H9 (cell line): ENCODE results near the gene NCF2. TPM values are rescaled to one million over a fixed set of nuclear protein-coding genes. Genes with fewer than 3 reads are reported as not detected.

Source experiments
- DNase-seq: peaks from one replicate; pipeline ENCODE4 v3.0.0-alpha.2; 2017
- H2AFZ ChIP-seq: one replicate; pipeline ENCODE4 v1.6.1; 2013; ENCODE audit warnings: mild to moderate bottlenecking, low read length, control low read depth, moderate library complexity
- H2AK5ac ChIP-seq: 2 replicates; pipeline ENCODE4 v1.6.1; 2013; ENCODE audit warnings: low read length, control low read depth, mixed read lengths; ENCODE audit not compliant: insufficient read length
- H2BK120ac ChIP-seq: one replicate; pipeline ENCODE4 v1.6.1; 2013; ENCODE audit warnings: low read depth, mild to moderate bottlenecking, low read length, control low read depth, inconsistent platforms; ENCODE audit not compliant: poor library complexity, severe bottlenecking
- H2BK12ac ChIP-seq: 2 replicates; pipeline ENCODE4 v1.6.1; 2013; ENCODE audit warnings: low read length, control low read depth, mixed read lengths, low read depth; ENCODE audit not compliant: insufficient read length
- H2BK15ac ChIP-seq: 2 replicates; pipeline ENCODE4 v1.6.1; 2013; ENCODE audit warnings: low read depth, low read length, control low read depth
- H2BK20ac ChIP-seq: one replicate; pipeline ENCODE4 v1.6.1; 2013; ENCODE audit warnings: low read depth, mild to moderate bottlenecking, low read length, control low read depth, inconsistent platforms; ENCODE audit not compliant: poor library complexity, severe bottlenecking
- H2BK5ac ChIP-seq: 2 replicates; pipeline ENCODE4 v1.6.1; 2013; ENCODE audit warnings: low read length, control low read depth, mixed read lengths; ENCODE audit not compliant: insufficient read length
- H3K14ac ChIP-seq: 2 replicates; pipeline ENCODE4 v1.6.1; 2013; ENCODE audit warnings: low read length, control low read depth; ENCODE audit not compliant: insufficient read depth
- H3K18ac ChIP-seq: 2 replicates; pipeline ENCODE4 v1.6.1; 2013; ENCODE audit warnings: low read depth, mild to moderate bottlenecking, mixed read lengths, low read length, control low read depth; ENCODE audit not compliant: insufficient read length
- H3K23ac ChIP-seq: 2 replicates; pipeline ENCODE4 v1.6.1; 2013; ENCODE audit warnings: low read length, control low read depth, mixed read lengths, low read depth; ENCODE audit not compliant: insufficient read length
- H3K23me2 ChIP-seq: 2 replicates; pipeline ENCODE4 v1.6.1; 2013; ENCODE audit warnings: low read depth, mild to moderate bottlenecking, mixed read lengths, low read length, control low read depth; ENCODE audit not compliant: insufficient read length, poor library complexity, severe bottlenecking
- H3K27ac ChIP-seq: 2 replicates; pipeline ENCODE4 v1.5.1; 2013; ENCODE audit warnings: low read length, control low read depth, mixed read lengths, low read depth; ENCODE audit not compliant: insufficient read length
- H3K27me3 ChIP-seq: 2 replicates; pipeline ENCODE4 v1.6.1; 2013; ENCODE audit warnings: low read length, control low read depth, inconsistent platforms; ENCODE audit not compliant: insufficient read depth
- H3K4ac ChIP-seq: 2 replicates; pipeline ENCODE4 v1.6.1; 2013; ENCODE audit warnings: low read depth, mild to moderate bottlenecking, control low read depth, inconsistent platforms, low read length, moderate library complexity
- H3K4me1 ChIP-seq: 2 replicates; pipeline ENCODE4 v1.6.1; 2013; ENCODE audit warnings: low read length, control low read depth, inconsistent platforms; ENCODE audit not compliant: insufficient read depth
- H3K4me2 ChIP-seq: 2 replicates; pipeline ENCODE4 v1.6.1; 2013; ENCODE audit warnings: low read length, control low read depth, mixed read lengths; ENCODE audit not compliant: insufficient read length, insufficient read depth
- H3K56ac ChIP-seq: 2 replicates; pipeline ENCODE4 v1.6.1; 2013; ENCODE audit warnings: low read depth, mild to moderate bottlenecking, mixed read lengths, low read length, control low read depth; ENCODE audit not compliant: insufficient read length
- H3K79me1 ChIP-seq: 2 replicates; pipeline ENCODE4 v1.6.1; 2013; ENCODE audit warnings: low read depth, mild to moderate bottlenecking, moderate library complexity, low read length, control low read depth, inconsistent platforms; ENCODE audit not compliant: insufficient read depth, poor library complexity, severe bottlenecking
- H3K79me2 ChIP-seq: 2 replicates; pipeline ENCODE4 v1.6.1; 2013; ENCODE audit warnings: low read length, control low read depth, inconsistent platforms; ENCODE audit not compliant: insufficient read depth
- H3K9ac ChIP-seq: 2 replicates; pipeline ENCODE4 v1.6.1; 2013; ENCODE audit warnings: low read length, control low read depth, mixed read lengths; ENCODE audit not compliant: insufficient read length; ENCODE audit errors: extremely low read depth
- H3K9me3 ChIP-seq: one replicate; pipeline ENCODE4 v1.6.1; 2013; ENCODE audit warnings: low read depth, low read length, inconsistent platforms; ENCODE audit not compliant: control insufficient read depth
- H3T11ph ChIP-seq: one replicate; pipeline ENCODE4 v1.6.1; 2013; ENCODE audit warnings: mild to moderate bottlenecking, low read length, control low read depth, inconsistent platforms
- H4K20me1 ChIP-seq: one replicate; pipeline ENCODE4 v1.6.1; 2013; ENCODE audit not compliant: control insufficient read depth, insufficient read length, insufficient read depth
- H4K5ac ChIP-seq: 2 replicates; pipeline ENCODE4 v1.6.1; 2013; ENCODE audit warnings: low read depth, mild to moderate bottlenecking, mixed read lengths, low read length, control low read depth; ENCODE audit not compliant: insufficient read length
- H4K8ac ChIP-seq: replicated peaks from 2 replicates; pipeline ENCODE4 v1.6.1; 2013; ENCODE audit warnings: low read length, control low read depth, mixed read lengths, low read depth; ENCODE audit not compliant: insufficient read length
- H4K91ac ChIP-seq: 2 replicates; pipeline ENCODE4 v1.6.1; 2013; ENCODE audit warnings: low read depth, mild to moderate bottlenecking, moderate library complexity, mixed read lengths, low read length, control low read depth; ENCODE audit not compliant: insufficient read length
- H3K27ac Mint-ChIP-seq, 3 experiments: 2 replicates in 2 of 3; 3 replicates in 1 of 3; pipeline ENCODE4 v1.8.0; 2020 to 2021; ENCODE audit warnings: mixed read lengths in 3 of 3, mild to moderate bottlenecking in 1 of 3, moderate library complexity in 1 of 3
- H3K27me3 Mint-ChIP-seq: 2 replicates; pipeline ENCODE4 v1.8.0; 2021; ENCODE audit warnings: low read depth, mild to moderate bottlenecking, moderate library complexity, mixed read lengths
- H3K36me3 Mint-ChIP-seq, 3 experiments: 2 replicates in 2 of 3; 3 replicates in 1 of 3; pipeline ENCODE4 v1.8.0; 2020 to 2021; ENCODE audit warnings: low read depth in 3 of 3, mixed read lengths in 3 of 3; ENCODE audit not compliant: insufficient read depth in 1 of 3
- H3K4me1 Mint-ChIP-seq, 2 experiments: 2 replicates each; pipeline ENCODE4 v1.8.0; 2020; ENCODE audit warnings: mixed read lengths in 2 of 2
- H3K4me3 Mint-ChIP-seq, 2 experiments: 2 replicates in 1 of 2; 3 replicates in 1 of 2; pipeline ENCODE4 v1.8.0; 2020 to 2021; ENCODE audit warnings: mild to moderate bottlenecking in 2 of 2, mixed read lengths in 2 of 2, moderate library complexity in 1 of 2
- H3K9me3 Mint-ChIP-seq, 2 experiments: 2 replicates in 1 of 2; 3 replicates in 1 of 2; pipeline ENCODE4 v1.8.0; 2020; ENCODE audit warnings: mild to moderate bottlenecking in 2 of 2, mixed read lengths in 2 of 2, moderate library complexity in 1 of 2
- WGBS: extraction: QIAGEN DNeasy Blood & Tissue Kit; methylation state at CpG from one replicate; pipeline ENCODE4 v1.1.7; 2013; ENCODE audit warnings: missing lambda C conversion rate, low lambda C conversion rate, mixed read lengths; ENCODE audit not compliant: insufficient read length; ENCODE audit errors: extremely low coverage; 5-methylcytosine and 5-hydroxymethylcytosine counted together
- total RNA-seq: library from RNA; stranded (reverse); gene quantifications from 2 replicates; pipeline ENCODE4 v1.2.1, GENCODE V29; 2021
- TF ChIP-seq, protein P1 (sequence below): fragments of 200-600 bp; sonication (generic); conservative IDR thresholded peaks from 3 replicates; pipeline ENCODE4 v1.8.0; 2021; ENCODE audit warnings: antibody characterized with exemption, mild to moderate bottlenecking

Gene NCF2
- total RNA-seq, 1 experiment from 2014 or later: not detected

- no peak overlapping the region for H3K23ac ChIP-seq
- H2BK15ac ChIP-seq: no peak overlapping the region
Observed at GRCh38 chr1:183552891-183553290, 37.4 kb downstream of the NCF2 start.

More at GRCh38 chr1:183552891-183553290, 37.4 kb downstream of the NCF2 start:
- H3K9ac ChIP-seq: no peak overlapping the region
- H3K9me3 ChIP-seq: no peaks in the 10 kb centered on the region
- no peak overlapping the region for H3K18ac ChIP-seq
- H2AK5ac ChIP-seq: no peak overlapping the region
- Mint-ChIP-seq H3K4me1 (peaks cover 8 to 12% of the 10 kb centered on the region in 2 experiments), H3K9me3 (no peaks in the 10 kb centered on the region), H3K36me3 (peaks cover 25 to 79% (median 55%) of the 10 kb centered on the region in 3 experiments; a peak in 6 of 7 replicates), H3K4me3 (no peak overlapping the region), H3K27me3 (no peaks in the 10 kb centered on the region), H3K27ac (peak overlapping the region in 2 of 3 experiments; percentile 69 to 93; a peak in 4 of 7 replicates)
- no peaks in the 10 kb centered on the region for H3K23me2 ChIP-seq
- no peak overlapping the region for H2BK12ac ChIP-seq
- H3K27me3 ChIP-seq: no peaks in the 10 kb centered on the region
- no peaks in the 10 kb centered on the region for H3K79me2 ChIP-seq
- no peak overlapping the region for H2BK120ac ChIP-seq
- no peak overlapping the region for H2BK5ac ChIP-seq
- H3K4ac ChIP-seq: no peak overlapping the region
- TF ChIP-seq, protein P1, sequence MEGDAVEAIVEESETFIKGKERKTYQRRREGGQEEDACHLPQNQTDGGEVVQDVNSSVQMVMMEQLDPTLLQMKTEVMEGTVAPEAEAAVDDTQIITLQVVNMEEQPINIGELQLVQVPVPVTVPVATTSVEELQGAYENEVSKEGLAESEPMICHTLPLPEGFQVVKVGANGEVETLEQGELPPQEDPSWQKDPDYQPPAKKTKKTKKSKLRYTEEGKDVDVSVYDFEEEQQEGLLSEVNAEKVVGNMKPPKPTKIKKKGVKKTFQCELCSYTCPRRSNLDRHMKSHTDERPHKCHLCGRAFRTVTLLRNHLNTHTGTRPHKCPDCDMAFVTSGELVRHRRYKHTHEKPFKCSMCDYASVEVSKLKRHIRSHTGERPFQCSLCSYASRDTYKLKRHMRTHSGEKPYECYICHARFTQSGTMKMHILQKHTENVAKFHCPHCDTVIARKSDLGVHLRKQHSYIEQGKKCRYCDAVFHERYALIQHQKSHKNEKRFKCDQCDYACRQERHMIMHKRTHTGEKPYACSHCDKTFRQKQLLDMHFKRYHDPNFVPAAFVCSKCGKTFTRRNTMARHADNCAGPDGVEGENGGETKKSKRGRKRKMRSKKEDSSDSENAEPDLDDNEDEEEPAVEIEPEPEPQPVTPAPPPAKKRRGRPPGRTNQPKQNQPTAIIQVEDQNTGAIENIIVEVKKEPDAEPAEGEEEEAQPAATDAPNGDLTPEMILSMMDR: no peak
- H3K79me1 ChIP-seq: no peaks in the 10 kb centered on the region
- no peak overlapping the region for H3K27ac ChIP-seq
- no peak overlapping the region for H3T11ph ChIP-seq
- no peak overlapping the region for H3K4me2 ChIP-seq
- whole genome bisulfite sequencing: no CpG with 5 or more reads among the region's 6 CpGs
- H4K5ac ChIP-seq: no peak overlapping the region
- H3K4me1 ChIP-seq: no peaks in the 10 kb centered on the region
- H2BK20ac ChIP-seq: no peak overlapping the region
- H4K8ac ChIP-seq: no peak overlapping the region
- H2AFZ ChIP-seq: no peak overlapping the region
- H3K14ac ChIP-seq: no peak overlapping the region
- DNase-seq: no peak
- no peak overlapping the region for H3K56ac ChIP-seq
- no peaks in the 10 kb centered on the region for H4K20me1 ChIP-seq
- H4K91ac ChIP-seq: no peak overlapping the region
